Measurements from ENCODE around the gene TPPP2.

DNA sequence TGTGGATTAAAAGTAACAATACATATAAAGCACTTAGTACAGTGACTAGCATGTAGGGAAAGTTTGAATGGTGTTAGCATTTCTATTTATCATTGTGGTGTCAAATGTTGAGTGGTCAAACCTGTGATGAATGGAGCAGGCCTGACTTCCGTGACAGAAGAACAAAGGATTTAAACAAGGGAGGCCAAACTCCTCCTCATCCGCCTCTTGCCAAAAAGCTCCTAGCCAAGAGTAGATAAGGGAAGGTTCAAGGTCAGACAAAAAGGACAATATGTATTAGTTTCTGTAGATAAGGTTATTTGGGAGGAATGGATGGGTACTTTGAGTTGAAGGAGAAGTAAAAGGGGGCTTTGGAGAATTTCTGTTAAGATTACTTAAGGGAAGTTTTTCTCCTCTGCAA lies 18.6 kb downstream of the TPPP2 start:
- TF ChIP-seq, protein P1, sequence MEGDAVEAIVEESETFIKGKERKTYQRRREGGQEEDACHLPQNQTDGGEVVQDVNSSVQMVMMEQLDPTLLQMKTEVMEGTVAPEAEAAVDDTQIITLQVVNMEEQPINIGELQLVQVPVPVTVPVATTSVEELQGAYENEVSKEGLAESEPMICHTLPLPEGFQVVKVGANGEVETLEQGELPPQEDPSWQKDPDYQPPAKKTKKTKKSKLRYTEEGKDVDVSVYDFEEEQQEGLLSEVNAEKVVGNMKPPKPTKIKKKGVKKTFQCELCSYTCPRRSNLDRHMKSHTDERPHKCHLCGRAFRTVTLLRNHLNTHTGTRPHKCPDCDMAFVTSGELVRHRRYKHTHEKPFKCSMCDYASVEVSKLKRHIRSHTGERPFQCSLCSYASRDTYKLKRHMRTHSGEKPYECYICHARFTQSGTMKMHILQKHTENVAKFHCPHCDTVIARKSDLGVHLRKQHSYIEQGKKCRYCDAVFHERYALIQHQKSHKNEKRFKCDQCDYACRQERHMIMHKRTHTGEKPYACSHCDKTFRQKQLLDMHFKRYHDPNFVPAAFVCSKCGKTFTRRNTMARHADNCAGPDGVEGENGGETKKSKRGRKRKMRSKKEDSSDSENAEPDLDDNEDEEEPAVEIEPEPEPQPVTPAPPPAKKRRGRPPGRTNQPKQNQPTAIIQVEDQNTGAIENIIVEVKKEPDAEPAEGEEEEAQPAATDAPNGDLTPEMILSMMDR (IDR thresholded peaks at IDR 0.05): no peak
- TF ChIP-seq POLR2A (IDR thresholded peaks at IDR 0.05): no peak

Data from adrenal gland (tissue), 5 donors.